GM19438 (cell line): ENCODE results near the gene MMS19.
A peak's percentile ranks its signal among the peaks of the same experiment; 100 is the strongest.
"Not testable (repeated sequence)": the region's sequence is repeated elsewhere in the genome, so short reads cannot be mapped to it uniquely, and the experiment has no call there.

Experiments
- ATAC-seq: cut with Tn5 transposase; IDR thresholded peaks from one replicate; pipeline ENCODE4 v1.9.1; 2021; ENCODE audit warnings: low read depth; ENCODE audit not compliant: unreplicated experiment

Gene MMS19

GRCh38 chr10:97434055-97434454 is 64.2 kb downstream of the MMS19 start:
- ATAC-seq: no peak

GRCh38 chr10:97428572-97428981 is 69.6 kb downstream of the MMS19 start:
- no peak for ATAC-seq

- no peak for ATAC-seq
Observed at GRCh38 chr10:97427571-97428179, 70.5 kb downstream of the MMS19 start.

GRCh38 chr10:97426776-97427570 is 71.2 kb downstream of the MMS19 start:
- ATAC-seq: no peak

GRCh38 chr10:97425964-97426775 is 72.1 kb downstream of the MMS19 start, which contains the start of gene PGAM1:
TSS of gene PGAM1 (plus strand) at chr10:97426191. CDS start at chr10:97426308, 117 bp downstream.
- ATAC-seq: peak; percentile 82

GRCh38 chr10:97423757-97424098 is 74.5 kb downstream of the MMS19 start:
- not testable (repeated sequence) for ATAC-seq

- no peak for ATAC-seq
Observed at GRCh38 chr10:97416565-97416964, 81.7 kb downstream of the MMS19 start.

GRCh38 chr10:97412891-97413304 is 85.3 kb downstream of the MMS19 start:
- no peak for ATAC-seq

- no peak for ATAC-seq
Observed at GRCh38 chr10:97411406-97411805, 86.8 kb downstream of the MMS19 start.

- no peak for ATAC-seq
Observed at GRCh38 chr10:97408496-97408992, 89.7 kb downstream of the MMS19 start.
